Heart left ventricle (tissue), 13 donors: ENCODE measurements around the gene MSI2.

Experiments used
- CTCF ChIP-seq, 12 donors: fragments of 200-600 bp; sonication (generic) in 4 of 12; IDR thresholded peaks; one replicate each; pipeline versions ENCODE4 v1.5.0 to v1.8.0; 2018 to 2022; ENCODE audit warnings: antibody characterized with exemption in 12 of 12, mild to moderate bottlenecking in 5 of 12
- POLR2A ChIP-seq, 2 donors: fragments of 450-650 bp; IDR thresholded peaks; one replicate each; pipeline ENCODE4 v1.6.1; 2017; ENCODE audit warnings: antibody characterized with exemption in 2 of 2, mild to moderate bottlenecking in 2 of 2, moderate library complexity in 2 of 2
- donor health status: ischemic (EF 13 %, LVEDD 7.1; RV severe dilation, severe dysfunction).
- donor health status: DM: no; HTN: yes; CAD: no.
- donor health status: DM: no; HTN: no; CAD: no.
- donor health status: ischemic (EF 25% LVEDD 6.9; RV normal size, moderate dysfunction).
- donor health status: ischemic (EF 25% LVEDD 5.7; RV mildly dilated, moderate dysfunction).
- donor health status: ischemic (EF 35%, LVEDD 5.7; RV mildly dilated, moderate dysfunction).
- donor health status: nonischemic (EF 11% LVEDD 7.7; RV severe dilation, severe dysfunction).
- donor health status: DM: yes; HTN: yes; CAD: no.
- donor health status: PGD.
- donor health status: ischemic (EF 29% LVEDD 5.4; RV normal size, mild dysfunction).
- donor health status: nonischemic (EF 23%, LVEDD 6.1; RV moderate dilation, normal function).

- TF ChIP-seq CTCF (IDR thresholded peaks at IDR 0.05) (no peak), POLR2A (IDR thresholded peaks at IDR 0.05) (no peak)
These were observed 284.3 kb downstream of the MSI2 start for GRCh38 chr17:57540596-57540995.
